GM19328 (cell line): ENCODE data around the gene POLQ.
A peak's percentile ranks its signal among the peaks of the same experiment; 100 is the strongest.
"Not testable (repeated sequence)": the region's sequence is repeated elsewhere in the genome, so short reads cannot be mapped to it uniquely, and the experiment has no call there.

Source experiments
- ATAC-seq: cut with Tn5 transposase; IDR thresholded peaks from one replicate; pipeline ENCODE4 v1.9.1; 2021; ENCODE audit warnings: mild to moderate bottlenecking, moderate library complexity; ENCODE audit not compliant: unreplicated experiment

POLQ gene

DNA sequence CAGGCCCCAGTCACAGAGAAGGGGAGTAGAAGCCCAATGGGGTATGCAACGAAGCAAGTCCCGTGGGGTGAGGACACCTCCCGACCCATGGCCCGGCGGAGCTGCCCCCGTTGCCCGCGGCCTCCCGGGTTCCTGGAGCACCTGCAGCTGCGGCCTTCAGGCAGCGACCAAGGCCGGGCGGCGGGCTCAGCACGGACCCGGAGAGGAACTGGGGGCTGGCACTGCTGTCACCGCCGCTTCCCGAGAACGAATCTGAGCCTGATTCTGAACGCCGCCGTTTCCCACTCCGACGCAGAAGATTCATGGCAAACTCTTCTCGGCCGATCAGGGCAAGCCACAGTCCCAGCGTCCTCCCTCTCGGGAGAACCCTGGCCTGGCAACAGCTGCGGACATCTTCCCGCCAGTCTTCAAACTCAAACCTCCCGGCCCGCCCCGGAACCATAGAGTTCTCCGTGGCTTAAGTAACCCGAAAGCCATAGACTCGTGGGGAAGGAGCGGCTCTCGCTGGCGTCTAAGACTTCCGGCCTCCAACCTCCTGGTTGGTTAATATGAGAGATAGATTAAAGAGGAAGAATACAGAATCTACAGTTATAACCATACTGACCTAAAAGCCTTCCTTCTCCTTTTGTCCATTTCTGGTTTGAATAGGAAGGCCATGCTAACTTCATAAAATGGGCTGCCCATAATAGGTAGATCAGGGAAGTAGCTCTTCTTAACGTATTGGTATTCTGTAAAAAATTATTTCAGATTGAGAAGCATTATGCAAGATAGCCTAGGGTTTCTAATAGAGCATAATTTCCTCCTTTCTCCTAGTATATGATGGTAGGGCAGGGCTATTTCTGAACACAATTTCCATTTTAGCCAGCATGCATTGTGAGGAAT, at the start of gene POLQ:
TSS of gene POLQ (minus strand) at position 415 of the 882 bp plus-strand sequence. CDS start at position 304, 111 bp downstream.
- peak; percentile 79 for ATAC-seq

GRCh38 chr3:121594850-121595249, 49.1 kb upstream of the POLQ start:
- no peak for ATAC-seq

DNA sequence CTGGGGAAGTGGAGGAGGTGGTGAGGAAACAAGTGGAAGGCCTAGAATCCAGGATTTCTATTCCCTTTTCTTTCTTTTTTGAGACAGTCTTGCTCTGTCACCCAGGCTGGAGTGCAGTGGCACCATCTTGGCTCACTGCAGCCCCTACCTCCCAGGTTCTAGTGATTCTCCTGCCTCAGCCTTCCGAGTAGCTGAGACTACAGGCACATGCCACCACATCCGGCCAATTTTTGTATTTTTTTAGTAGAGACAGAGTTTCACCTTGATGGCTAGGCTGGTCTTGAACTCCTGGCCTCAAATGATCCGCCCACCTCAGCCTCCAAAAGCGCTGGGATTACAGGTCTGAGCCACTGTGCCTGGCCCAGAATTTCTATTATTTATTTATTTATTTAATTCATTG, 48.0 kb upstream of the POLQ start:
- not testable (repeated sequence) for ATAC-seq

DNA sequence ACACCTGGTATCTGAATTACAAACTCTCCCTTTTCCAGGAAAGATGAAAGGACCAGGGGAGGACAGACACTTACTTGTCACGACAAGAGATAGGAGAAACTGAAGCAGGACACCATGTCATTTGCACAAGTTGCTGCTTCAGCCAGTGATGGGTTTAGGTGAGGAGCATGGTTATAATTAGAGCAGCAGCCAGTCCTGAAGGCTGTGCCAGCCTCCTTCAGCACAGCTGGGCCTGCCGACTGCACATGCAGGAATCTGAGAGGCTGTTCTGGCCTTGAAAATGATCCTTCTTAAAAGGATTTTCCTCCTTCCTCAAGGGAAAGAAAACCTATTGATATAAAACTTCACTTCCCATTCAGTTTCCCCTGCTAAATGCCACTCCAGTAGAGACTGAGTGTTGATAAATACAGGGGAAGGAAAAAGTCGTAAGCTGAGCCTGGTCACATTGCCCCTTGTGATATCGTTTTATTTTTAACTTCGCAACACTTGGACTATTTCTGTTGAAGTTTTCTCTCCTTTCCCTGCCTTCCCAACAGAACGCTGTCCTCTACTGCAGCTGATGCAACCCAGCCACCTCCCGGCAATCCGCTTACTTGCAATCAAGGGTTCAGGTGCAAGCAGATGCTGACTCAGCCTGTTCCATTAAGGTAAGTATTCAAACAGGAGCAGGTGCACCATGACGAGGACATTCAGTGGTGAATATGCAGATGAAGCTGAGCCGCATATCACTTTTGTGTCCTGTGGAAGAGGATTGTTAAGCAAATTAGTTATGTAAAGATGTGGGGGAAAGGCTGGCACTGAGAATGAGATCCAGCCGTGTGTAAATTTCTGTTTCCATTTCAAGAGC, 47.3 kb upstream of the POLQ start, which contains the start of gene FBXO40:
TSS of gene FBXO40 (plus strand) at position 524 of the 847 bp plus-strand sequence. CDS start 27,197 bp downstream, outside the sequence.
- ATAC-seq = no peak

DNA sequence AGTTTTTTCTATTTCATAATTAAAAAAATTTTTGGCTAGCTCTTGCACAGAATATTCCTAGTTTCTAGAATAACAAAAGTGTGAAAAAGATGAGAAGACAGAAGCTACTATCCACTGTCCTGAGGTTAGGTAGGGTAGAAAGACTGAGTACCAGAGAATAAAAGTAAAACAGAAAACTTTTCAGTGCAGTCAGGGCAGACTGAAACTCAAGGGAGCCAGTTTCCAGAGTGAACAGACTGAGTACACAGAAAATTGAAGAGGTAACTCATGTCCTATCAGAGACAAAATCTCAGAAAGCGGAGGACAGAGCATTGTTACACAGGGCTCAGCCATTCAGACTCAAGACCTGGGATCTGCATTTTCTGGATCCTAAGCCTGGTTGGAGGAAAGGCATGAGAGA, 38.6 kb upstream of the POLQ start:
- no peak for ATAC-seq

GRCh38 chr3:121581691-121582090, 35.9 kb upstream of the POLQ start:
- ATAC-seq = no peak

DNA sequence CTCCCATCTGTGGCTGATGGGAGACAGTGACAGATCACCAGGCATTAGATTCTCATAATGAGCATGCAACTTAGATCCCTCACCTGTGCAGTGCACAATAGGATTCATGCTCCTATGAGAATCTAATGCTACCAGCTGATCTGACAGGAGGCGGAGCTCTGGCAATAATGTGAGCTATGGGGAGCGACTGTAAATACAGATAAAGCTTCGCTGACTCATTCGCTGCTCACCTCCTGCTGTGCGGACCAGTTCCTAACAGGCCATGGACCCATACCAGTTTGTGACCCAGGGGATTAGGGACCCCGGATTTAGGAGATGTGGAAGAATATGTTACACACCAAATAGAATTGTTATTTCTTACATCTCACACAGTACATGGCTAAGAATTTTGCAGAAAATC, 28.7 kb upstream of the POLQ start:
- ATAC-seq = no peak

GRCh38 chr3:121567649-121568048, 21.9 kb upstream of the POLQ start, which contains the start of gene ARGFX:
Gene ARGFX, plus strand, starts transcription at chr3:121567949. Its CDS starts 2,765 bp downstream, at chr3:121570714.
- ATAC-seq = no peak

- no peak for ATAC-seq
These were observed 21.0 kb upstream of the POLQ start for GRCh38 chr3:121566773-121567172.

DNA sequence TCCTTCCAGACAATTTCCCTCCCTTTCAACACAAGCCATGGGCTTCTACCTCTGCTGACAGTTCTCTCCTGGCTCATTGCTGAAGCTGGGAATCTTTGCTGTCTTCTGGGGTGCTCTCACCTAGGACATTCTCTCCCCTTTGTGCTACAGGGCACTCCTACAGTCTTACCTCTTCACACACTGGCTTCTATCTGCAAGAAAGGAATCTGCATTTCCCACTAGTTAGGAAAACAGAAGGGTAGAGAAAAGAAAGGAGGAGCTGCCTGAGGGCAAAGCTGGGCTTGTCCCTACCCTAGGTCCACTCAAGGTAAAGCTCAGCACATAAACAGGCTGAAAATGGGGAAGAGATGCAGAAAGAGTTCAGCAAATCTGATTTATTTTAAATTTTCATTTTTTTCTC, 16.4 kb upstream of the POLQ start:
- ATAC-seq = no peak

DNA sequence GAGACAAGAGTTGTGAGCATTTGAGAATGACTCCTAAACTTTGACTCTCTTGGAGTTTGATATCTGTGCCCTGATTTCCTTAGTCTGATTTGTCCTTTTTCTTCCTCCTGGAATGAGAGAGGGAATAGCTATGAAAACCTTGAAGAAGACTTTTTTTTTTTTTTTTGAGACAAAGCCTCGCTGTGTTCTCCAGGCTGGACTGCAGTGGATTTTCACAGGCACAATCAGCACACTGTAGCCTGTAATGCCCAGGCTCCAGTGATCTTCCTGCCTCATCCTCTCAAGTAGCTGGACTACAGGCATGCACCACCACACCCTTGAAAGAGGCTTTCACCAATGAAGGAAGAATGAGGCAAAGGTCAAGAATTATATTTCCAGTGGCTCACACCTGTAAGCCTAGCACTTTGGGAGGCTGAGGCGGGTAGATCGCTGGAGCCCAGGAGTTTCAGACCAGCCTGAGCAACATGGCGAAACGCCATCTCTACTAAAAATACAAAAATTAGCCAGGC, 11.7 kb upstream of the POLQ start:
- no peak for ATAC-seq

DNA sequence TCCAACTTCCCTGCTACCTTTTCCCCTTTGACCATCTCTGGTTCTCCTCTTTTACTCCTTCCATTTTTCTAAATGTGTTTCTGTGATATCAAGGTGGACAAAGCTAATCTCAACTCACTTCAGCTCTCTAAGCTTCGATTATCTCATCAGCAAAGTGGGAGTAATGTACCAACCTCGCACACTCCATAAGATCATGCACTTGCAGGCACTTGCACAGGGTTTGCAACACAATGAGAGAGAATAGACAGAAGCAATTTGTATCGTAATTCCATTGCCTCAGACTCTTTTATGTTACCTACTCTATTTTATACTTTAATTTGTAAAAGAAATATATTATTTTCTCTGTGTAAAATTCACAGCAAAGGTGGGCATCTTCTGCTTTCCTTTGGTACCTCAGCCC, 7.0 kb upstream of the POLQ start:
- no peak for ATAC-seq

DNA sequence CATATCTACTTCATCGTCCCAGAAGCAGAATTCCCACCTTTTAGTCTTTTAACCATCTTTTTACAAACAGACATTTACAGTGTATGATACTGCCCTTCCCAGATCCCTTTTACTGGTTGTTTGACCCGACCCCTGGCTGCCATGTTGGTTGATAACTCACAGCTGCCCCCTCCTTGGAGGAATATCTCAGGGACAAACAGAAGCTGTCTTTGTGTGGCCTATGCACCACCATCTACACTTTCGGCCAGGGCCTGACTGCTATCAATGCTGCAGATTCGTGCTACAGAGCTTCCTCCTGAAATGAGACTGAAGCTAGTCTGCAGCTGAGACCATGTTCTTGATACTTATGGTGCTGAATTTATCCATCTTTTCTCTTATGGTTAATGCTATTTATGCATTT, 6.6 kb upstream of the POLQ start:
- no peak for ATAC-seq

DNA sequence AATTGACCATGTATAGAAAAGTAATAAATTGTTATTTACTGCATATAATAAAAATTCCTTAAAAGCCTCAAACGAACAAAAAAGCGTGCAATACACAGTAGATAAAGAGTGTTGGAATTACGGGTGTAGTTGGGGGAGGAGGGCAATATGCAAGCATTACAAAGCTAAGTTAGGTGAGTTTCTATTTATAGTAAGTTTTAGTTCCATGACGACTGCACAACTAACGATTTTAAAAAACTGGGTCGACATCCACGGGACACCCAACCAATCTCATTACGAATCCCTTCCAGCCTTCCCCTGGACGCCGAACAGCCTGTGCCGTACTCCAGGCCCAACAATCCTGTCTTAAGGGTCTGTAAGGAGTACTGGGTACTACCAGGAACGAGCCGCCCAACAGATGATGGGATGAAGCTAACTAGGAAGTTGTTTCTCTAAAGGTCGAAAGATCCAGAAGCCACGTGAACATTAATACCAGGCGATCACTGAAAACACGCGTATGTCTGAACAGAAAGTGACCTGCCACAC, 677 bp downstream of the POLQ start:
- peak; percentile 8 for ATAC-seq

DNA sequence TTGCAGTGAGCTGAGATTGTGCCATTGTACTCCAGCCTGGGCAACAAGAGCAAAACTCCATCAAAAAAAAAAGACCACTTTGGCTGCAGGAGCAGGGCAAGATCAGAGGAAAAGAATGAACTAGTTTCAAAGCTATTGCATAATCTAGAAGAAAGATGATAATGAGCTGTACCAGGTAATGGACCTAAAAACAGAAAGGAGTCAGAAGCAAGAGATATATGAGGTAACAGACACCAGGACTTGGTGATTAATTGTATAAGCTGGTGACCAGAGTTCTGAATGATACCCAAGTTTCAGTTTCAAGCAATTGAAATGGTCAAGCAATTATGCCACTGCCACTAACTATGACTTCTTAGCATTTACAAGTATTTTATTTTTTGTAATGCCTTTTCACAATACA, 2.9 kb downstream of the POLQ start:
- ATAC-seq = no peak

DNA sequence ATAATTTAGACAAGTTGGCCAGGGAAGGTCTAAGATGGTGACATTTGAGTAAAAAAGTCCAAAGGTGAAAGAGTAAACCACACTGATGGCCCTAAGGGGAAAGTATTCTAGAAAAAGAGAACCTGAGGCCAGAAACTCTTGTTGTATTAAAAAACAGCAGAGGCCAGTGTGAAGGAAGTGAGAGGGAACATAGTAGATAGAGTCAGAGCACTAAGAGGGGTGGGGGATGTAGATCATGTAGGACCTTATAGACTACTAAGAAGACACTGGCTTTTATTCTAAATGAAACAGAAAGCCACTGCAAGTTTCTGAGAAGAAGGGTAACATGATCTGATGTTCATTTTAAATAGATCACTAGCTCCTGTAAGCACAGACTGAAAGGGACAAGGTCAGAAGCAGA, 14.5 kb downstream of the POLQ start:
- no peak for ATAC-seq

DNA sequence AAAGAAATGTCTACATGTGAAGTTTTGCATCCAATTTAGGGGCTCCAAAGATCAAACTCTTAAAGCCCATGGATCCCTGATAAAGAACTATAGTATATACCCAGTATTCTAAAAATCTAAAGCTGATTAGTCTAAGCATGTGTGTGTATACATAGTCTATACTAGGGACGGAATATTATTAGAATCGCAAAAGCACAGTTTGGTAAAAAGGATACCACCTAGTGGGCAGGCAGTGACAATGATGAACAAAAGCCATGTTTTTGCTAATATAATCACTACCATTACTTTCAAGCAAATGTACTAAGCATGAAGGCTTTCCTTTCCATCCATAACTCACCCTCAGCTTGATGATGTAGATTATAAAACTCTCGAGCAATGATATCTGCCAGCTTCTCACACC, 16.5 kb downstream of the POLQ start:
- ATAC-seq = no peak

- no peak for ATAC-seq
These were observed 25.3 kb downstream of the POLQ start for GRCh38 chr3:121520510-121520909.

- ATAC-seq = no peak
These were observed 27.7 kb downstream of the POLQ start for GRCh38 chr3:121517953-121518655.

- no peak for ATAC-seq
These were observed 29.9 kb downstream of the POLQ start for GRCh38 chr3:121515862-121516261.

DNA sequence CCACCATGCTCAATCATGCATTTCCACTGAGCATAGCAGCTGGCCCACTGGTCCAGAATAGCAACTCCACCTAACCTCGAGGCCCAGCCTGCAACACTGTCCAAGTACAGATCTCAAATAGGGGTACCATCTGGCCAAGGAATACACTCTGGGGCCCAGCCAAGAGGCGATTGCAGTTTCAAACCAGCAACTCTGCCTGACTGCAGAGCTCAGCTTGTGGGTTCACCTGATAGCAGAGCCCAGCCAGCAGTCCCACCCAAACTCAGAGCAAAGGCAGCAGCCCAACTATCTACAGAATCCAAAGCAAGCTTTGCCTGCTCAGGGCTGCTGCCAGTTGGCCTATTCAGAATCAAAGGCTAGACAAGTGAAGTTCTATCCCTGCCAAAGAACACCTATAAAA, 30.5 kb downstream of the POLQ start:
- no peak for ATAC-seq
